Heart left ventricle (tissue), 16 donors: ENCODE measurements around the gene GNAI2. TPM values are rescaled to one million over a fixed set of nuclear protein-coding genes. Genes with fewer than 3 reads are reported as not detected.

Experiments used
- ATAC-seq, 4 donors: fragments of 200-7000 bp; cut with Tn5 transposase; one replicate each; pipeline ENCODE4 v1.9.1; 2020 to 2022; ENCODE audit warnings: moderate library complexity in 4 of 4, mild to moderate bottlenecking in 3 of 4, moderate number of reproducible peaks in 1 of 4
- DNase-seq, 5 donors: peaks; one replicate each; pipeline ENCODE4 v3.0.0-alpha.2; 2020
- H3K27ac ChIP-seq, 12 donors: fragments of 200-600 bp; sonication (generic) in 4 of 12; one replicate each; pipeline versions ENCODE4 v1.5.0 to v1.8.0; 2016 to 2022; ENCODE audit warnings: mild to moderate bottlenecking in 2 of 12
- H3K27me3 ChIP-seq, 9 donors: fragments of 200-600 bp; sonication (generic) in 2 of 9; one replicate each; pipeline versions ENCODE4 v1.5.1 to v1.8.0; 2016 to 2022; ENCODE audit warnings: mild to moderate bottlenecking in 3 of 9
- H3K36me3 ChIP-seq, 9 donors: fragments of 200-600 bp; sonication (generic) in 2 of 9; one replicate each; pipeline versions ENCODE4 v1.5.0 to v1.8.0; 2018 to 2022; ENCODE audit warnings: mild to moderate bottlenecking in 2 of 9
- H3K4me1 ChIP-seq, 12 donors: fragments of 200-600 bp; sonication (generic) in 4 of 12; one replicate each; pipeline versions ENCODE4 v1.5.0 to v1.8.0; 2016 to 2022; ENCODE audit warnings: mild to moderate bottlenecking in 3 of 12
- H3K4me3 ChIP-seq, 12 donors: fragments of 200-600 bp; sonication (generic) in 4 of 12; one replicate each; pipeline versions ENCODE4 v1.5.0 to v1.8.0; 2017 to 2022; ENCODE audit warnings: mild to moderate bottlenecking in 9 of 12, moderate library complexity in 4 of 12
- H3K9me3 ChIP-seq, 12 donors: fragments of 200-600 bp; sonication (generic) in 4 of 12; one replicate each; pipeline versions ENCODE4 v1.5.0 to v1.8.0; 2016 to 2022; ENCODE audit warnings: mild to moderate bottlenecking in 1 of 12
- CTCF ChIP-seq, 12 donors: fragments of 200-600 bp; sonication (generic) in 4 of 12; IDR thresholded peaks; one replicate each; pipeline versions ENCODE4 v1.5.0 to v1.8.0; 2018 to 2022; ENCODE audit warnings: antibody characterized with exemption in 12 of 12, mild to moderate bottlenecking in 5 of 12
- POLR2A ChIP-seq, 2 donors: fragments of 450-650 bp; IDR thresholded peaks; one replicate each; pipeline ENCODE4 v1.6.1; 2017; ENCODE audit warnings: antibody characterized with exemption in 2 of 2, mild to moderate bottlenecking in 2 of 2, moderate library complexity in 2 of 2
- WGBS, 4 donors: extraction: QIAGEN DNeasy Blood & Tissue Kit in 2 of 4; methylation state at CpG; one replicate each; pipeline versions ENCODE4 v1.1.5 to v1.1.7; 2013 to 2018; 5-methylcytosine and 5-hydroxymethylcytosine counted together
- intact Hi-C, 10 donors: fragments of 100-400 bp; cut with DNase I; formaldehyde crosslinking; loops; one replicate each; pipeline versions ENCODE4 v1.11.1 to v1.14.2; 2022
- polyA plus RNA-seq, 2 donors: library from polyadenylated mRNA; stranded (reverse); fragments of 200-250 nt; gene quantifications; one replicate each; pipeline ENCODE4 v1.2.3, GENCODE V29; 2013
- total RNA-seq, 9 donors: library from RNA; depleted of rRNA in 2 of 9; stranded (reverse); fragments of >200 nt in 2 of 9; fragmentation: NEBNext Ultra II Directional in 3 of 9; extraction: Animal tissue kit (Norgen Biotek cat#: 25700) in 3 of 9; gene quantifications; one replicate each; pipeline versions ENCODE4 v1.1.0 to v1.2.4, GENCODE V29; 2016 to 2023
- donor health status: ischemic (EF 13 %, LVEDD 7.1; RV severe dilation, severe dysfunction).
- donor health status: healthy with polysubstance abuse.
- donor health status: DM: no; HTN: yes; CAD: no.
- donor health status: DM: no; HTN: no; CAD: no.
- donor health status: ischemic (EF 25% LVEDD 6.9; RV normal size, moderate dysfunction).
- donor health status: ischemic (EF 25% LVEDD 5.7; RV mildly dilated, moderate dysfunction).
- donor health status: healthy.
- donor health status: DM: yes; HTN: yes; CAD: no.
- donor health status: ischemic (EF 35%, LVEDD 5.7; RV mildly dilated, moderate dysfunction).
- donor health status: nonischemic (EF 11% LVEDD 7.7; RV severe dilation, severe dysfunction).
- donor health status: DM: yes; HTN: yes; CAD: no.
- donor health status: PGD.
- donor health status: ischemic (EF 29% LVEDD 5.4; RV normal size, mild dysfunction).
- donor health status: nonischemic (EF 23%, LVEDD 6.1; RV moderate dilation, normal function).

The GNAI2 gene
- total and polyA plus RNA-seq, 11 donors: 93.2 to 365 (median 140) TPM

- TF ChIP-seq POLR2A (IDR thresholded peaks at IDR 0.05) (no peak), CTCF (IDR thresholded peaks at IDR 0.05) (no peak)
- ATAC-seq (no peak), DNase-seq (no peak)
- Histone ChIP-seq H3K4me3 (no peak overlapping the region), H3K27ac (no peak overlapping the region), H3K9me3 (no peaks in the 10 kb centered on the region), H3K4me1 (peaks cover 3 to 29% (median 14%) of the 10 kb centered on the region in 12 donors), H3K27me3 (peaks cover 12 to 35% (median 21%) of the 10 kb centered on the region in 9 donors), H3K36me3 (no peaks in the 10 kb centered on the region)
- WGBS, 4 donors: 43 to 52% (median 47%) methylated on average over 5 to 36 of the region's 36 CpGs
- intact Hi-C loops: loop anchor here in 6 of 10 donors (1.0 to 10.0 kb wide), 6 partner anchors 32 to 352 kb away; partner anchors contain the start of gene HYAL2 (in 1 of the 6)
These were observed 42.7 kb upstream of the GNAI2 start for GRCh38 chr3:50193286-50193685.

- peak overlapping the region in 1 of 12 donors; percentile 8 for H3K4me3 ChIP-seq
- intact Hi-C loops: loop anchor here (1.0 to 10.0 kb wide), 9 partner anchors 32 to 351 kb away; partner anchors contain the start of gene HYAL2 (in 1 of the 10)
- ATAC-seq (no peak), DNase-seq (no peak)
- no peak overlapping the region for H3K27ac ChIP-seq
- peaks cover 3 to 29% (median 14%) of the 10 kb centered on the region in 12 donors for H3K4me1 ChIP-seq
- H3K36me3 ChIP-seq: no peaks in the 10 kb centered on the region
- peaks cover 12 to 35% (median 21%) of the 10 kb centered on the region in 9 donors for H3K27me3 ChIP-seq
- no peak for TF ChIP-seq POLR2A (IDR thresholded peaks at IDR 0.05)
- TF ChIP-seq CTCF (IDR thresholded peaks at IDR 0.05): no peak
- WGBS, 4 donors: 29 to 34% (median 32%) methylated on average over 12 to 34 of the region's 34 CpGs
- H3K9me3 ChIP-seq: no peaks in the 10 kb centered on the region
These were observed 42.3 kb upstream of the GNAI2 start for GRCh38 chr3:50193746-50194127.

GRCh38 chr3:50194128-50194902 lies 41.7 kb upstream of the GNAI2 start:
- Histone ChIP-seq H3K4me1 (peaks cover 3 to 25% (median 14%) of the 10 kb centered on the region in 12 donors), H3K27me3 (peaks cover 12 to 39% (median 21%) of the 10 kb centered on the region in 9 donors), H3K36me3 (no peaks in the 10 kb centered on the region), H3K4me3 (peak overlapping the region in 6 of 12 donors; percentile 12 to 33 (median 15)), H3K9me3 (no peaks in the 10 kb centered on the region), H3K27ac (no peak overlapping the region)
- WGBS, 4 donors: 6 to 10% (median 9%) methylated on average over 38 to 70 of the region's 70 CpGs
- ATAC-seq: peak; percentile 45 to 72 (median 68)
- no peak for TF ChIP-seq POLR2A (IDR thresholded peaks at IDR 0.05)
- TF ChIP-seq CTCF (IDR thresholded peaks at IDR 0.05): peak; percentile 62 to 90 (median 83)
- DNase-seq: peak; percentile 54 to 86 (median 64)
- intact Hi-C loops: loop anchor here in 8 of 10 donors (1.0 to 10.0 kb wide), 7 partner anchors 32 to 350 kb away; partner anchors contain the start of gene HYAL2 (in 1 of the 8)

DNA sequence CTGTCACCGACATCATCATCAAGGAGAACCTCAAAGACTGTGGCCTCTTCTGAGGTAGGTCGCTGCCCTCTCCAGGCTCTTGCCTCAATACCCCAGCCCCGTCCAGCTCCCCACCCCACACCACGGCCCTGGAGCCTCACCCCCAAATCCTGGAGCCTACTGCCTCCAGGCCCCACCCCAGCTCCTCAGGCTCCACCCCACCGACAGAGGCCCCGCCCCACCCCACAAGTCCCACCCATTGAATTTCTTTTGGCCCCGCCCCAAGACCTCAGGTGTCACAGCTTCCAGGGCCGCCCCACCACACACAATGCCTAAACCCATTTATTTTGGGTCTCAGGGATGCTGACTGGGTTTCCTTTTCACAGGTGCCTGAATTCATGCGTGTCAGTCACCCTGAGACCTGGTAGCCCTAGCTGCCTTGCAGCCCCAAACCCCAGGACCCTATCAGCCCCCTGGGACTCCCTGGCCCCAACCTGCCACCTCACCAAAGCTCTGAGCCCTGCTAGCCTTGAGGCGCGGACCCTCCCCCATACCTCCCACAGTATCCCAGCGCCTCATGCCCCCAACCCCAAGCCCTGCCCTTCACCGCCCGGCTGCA lies 41.0 kb upstream of the GNAI2 start:
- ATAC-seq (peak in 3 of 4 donors; percentile 25 to 38 (median 27)), DNase-seq (no peak)
- H3K27ac ChIP-seq: no peak overlapping the region
- no peak for TF ChIP-seq POLR2A (IDR thresholded peaks at IDR 0.05)
- TF ChIP-seq CTCF (IDR thresholded peaks at IDR 0.05): no peak
- no peaks in the 10 kb centered on the region for H3K36me3 ChIP-seq
- peaks cover 12 to 44% (median 21%) of the 10 kb centered on the region in 9 donors for H3K27me3 ChIP-seq
- peaks cover 3 to 25% (median 14%) of the 10 kb centered on the region in 12 donors for H3K4me1 ChIP-seq
- no peaks in the 10 kb centered on the region for H3K9me3 ChIP-seq
- intact Hi-C loops: loop anchor here in 8 of 10 donors (1.0 to 10.0 kb wide), 7 partner anchors 31 to 350 kb away; partner anchors contain the start of gene HYAL2 (in 1 of the 8)
- WGBS, 4 donors: 50 to 65% (median 63%) methylated on average over 10 to 14 of the region's 14 CpGs
- H3K4me3 ChIP-seq: peak overlapping the region in 6 of 12 donors; percentile 12 to 33 (median 15)
